Tibial artery (tissue), 4 donors: ENCODE data around the gene ARFIP1.

Source experiments
- DNase-seq, 2 donors: peaks; one replicate each; pipeline ENCODE4 v3.0.0-alpha.2; 2019
- H3K27ac ChIP-seq, 2 donors: fragments of 200-600 bp; sonication (generic) in 1 of 2; 1 replicate in 1 of 2; 2 replicates in 1 of 2; pipeline ENCODE4 v1.5.1; 2018 to 2019; ENCODE audit warnings: mild to moderate bottlenecking in 1 of 2
- H3K27me3 ChIP-seq, 2 donors: fragments of 200-600 bp; sonication (generic) in 1 of 2; one replicate each; pipeline versions ENCODE4 v1.5.1 to v1.6.0; 2016 to 2019
- H3K36me3 ChIP-seq, 3 donors: fragments of 200-600 bp; sonication (generic) in 2 of 3; one replicate each; pipeline ENCODE4 v1.5.1; 2016 to 2019; ENCODE audit warnings: mild to moderate bottlenecking in 2 of 3
- H3K4me1 ChIP-seq, 4 donors: fragments of 200-600 bp; sonication (generic) in 2 of 4; 1 replicate in 3 of 4; 2 replicates in 1 of 4; pipeline ENCODE4 v1.5.1; 2016 to 2019
- H3K4me3 ChIP-seq, 2 donors: fragments of 200-600 bp; sonication (generic) in 1 of 2; 1 replicate in 1 of 2; 2 replicates in 1 of 2; pipeline ENCODE4 v1.5.1; 2018 to 2019; ENCODE audit warnings: mild to moderate bottlenecking in 2 of 2
- H3K9me3 ChIP-seq, 3 donors: fragments of 200-600 bp; sonication (generic) in 1 of 3; one replicate each; pipeline ENCODE4 v1.5.1; 2016 to 2019
- CTCF ChIP-seq, 2 experiments: fragments of 200-600 bp in 1 of 2; fragments of 450-650 bp in 1 of 2; IDR thresholded peaks; one replicate each; pipeline ENCODE4 v1.5.1; 2017 to 2019; ENCODE audit warnings: antibody characterized with exemption in 2 of 2, mild to moderate bottlenecking in 1 of 2, moderate library complexity in 1 of 2
- intact Hi-C: fragments of 100-400 bp; cut with DNase I; formaldehyde crosslinking; loops from one replicate; pipeline ENCODE4 v1.15.0; 2023; ENCODE audit warnings: low total_unique reads

ARFIP1 gene

GRCh38 chr4:152961773-152962115 is 182.0 kb downstream of the ARFIP1 start:
- Histone ChIP-seq H3K36me3 (no peaks in the 10 kb centered on the region), H3K27me3 (no peaks in the 10 kb centered on the region), H3K4me1 (peaks cover 0 to 13% (median 8%) of the 10 kb centered on the region in 4 donors), H3K4me3 (no peak overlapping the region), H3K27ac (peak overlapping the region; percentile 64 to 73), H3K9me3 (no peaks in the 10 kb centered on the region)
- intact Hi-C loops = no loop called here
- DNase-seq = no peak
- TF ChIP-seq CTCF (IDR thresholded peaks at IDR 0.05) = no peak
